Fibroblast of pulmonary artery (primary cell): ENCODE measurements around the gene DDIT4L.
A peak's percentile ranks its signal among the peaks of the same experiment; 100 is the strongest.
"Not testable (repeated sequence)": the region's sequence is repeated elsewhere in the genome, so short reads cannot be mapped to it uniquely, and the experiment has no call there.

Experiments
- DNase-seq: peaks from one replicate; pipeline ENCODE4 v3.0.0-alpha.2; 2010; ENCODE audit warnings: low read depth
- H3K4me3 ChIP-seq: replicated peaks from 2 replicates; pipeline ENCODE4 v1.5.1; 2011; ENCODE audit warnings: low read depth, mild to moderate bottlenecking, control low read depth, low read length, moderate library complexity
- TF ChIP-seq, protein P1 (sequence below): IDR thresholded peaks from 2 replicates; pipeline ENCODE4 v1.5.1; 2011; ENCODE audit warnings: mild to moderate bottlenecking, control low read depth, low read length, inconsistent platforms; ENCODE audit errors: missing control alignments

DDIT4L gene

DNA sequence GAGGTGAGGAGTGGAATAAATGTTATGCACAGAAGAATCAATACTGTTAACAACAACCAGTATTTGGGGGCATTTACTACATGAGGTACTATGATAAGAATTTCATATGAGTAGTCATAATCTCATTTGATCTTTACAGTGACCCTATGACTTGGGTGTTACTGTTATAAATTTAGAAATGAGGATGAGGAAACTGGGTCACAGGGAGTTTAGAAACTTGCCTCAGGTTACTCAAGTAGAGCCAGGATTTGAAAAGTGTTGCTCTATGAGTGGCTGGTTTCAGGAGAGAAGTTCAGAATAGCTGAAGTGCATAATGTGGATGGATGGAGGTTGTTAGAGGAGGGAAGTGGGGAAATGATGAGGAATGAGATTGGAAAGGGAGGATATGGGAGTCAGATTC is 16.6 kb upstream of the DDIT4L start:
- no peak overlapping the region for H3K4me3 ChIP-seq
- no peak for DNase-seq
- TF ChIP-seq, protein P1, sequence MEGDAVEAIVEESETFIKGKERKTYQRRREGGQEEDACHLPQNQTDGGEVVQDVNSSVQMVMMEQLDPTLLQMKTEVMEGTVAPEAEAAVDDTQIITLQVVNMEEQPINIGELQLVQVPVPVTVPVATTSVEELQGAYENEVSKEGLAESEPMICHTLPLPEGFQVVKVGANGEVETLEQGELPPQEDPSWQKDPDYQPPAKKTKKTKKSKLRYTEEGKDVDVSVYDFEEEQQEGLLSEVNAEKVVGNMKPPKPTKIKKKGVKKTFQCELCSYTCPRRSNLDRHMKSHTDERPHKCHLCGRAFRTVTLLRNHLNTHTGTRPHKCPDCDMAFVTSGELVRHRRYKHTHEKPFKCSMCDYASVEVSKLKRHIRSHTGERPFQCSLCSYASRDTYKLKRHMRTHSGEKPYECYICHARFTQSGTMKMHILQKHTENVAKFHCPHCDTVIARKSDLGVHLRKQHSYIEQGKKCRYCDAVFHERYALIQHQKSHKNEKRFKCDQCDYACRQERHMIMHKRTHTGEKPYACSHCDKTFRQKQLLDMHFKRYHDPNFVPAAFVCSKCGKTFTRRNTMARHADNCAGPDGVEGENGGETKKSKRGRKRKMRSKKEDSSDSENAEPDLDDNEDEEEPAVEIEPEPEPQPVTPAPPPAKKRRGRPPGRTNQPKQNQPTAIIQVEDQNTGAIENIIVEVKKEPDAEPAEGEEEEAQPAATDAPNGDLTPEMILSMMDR = no peak

DNA sequence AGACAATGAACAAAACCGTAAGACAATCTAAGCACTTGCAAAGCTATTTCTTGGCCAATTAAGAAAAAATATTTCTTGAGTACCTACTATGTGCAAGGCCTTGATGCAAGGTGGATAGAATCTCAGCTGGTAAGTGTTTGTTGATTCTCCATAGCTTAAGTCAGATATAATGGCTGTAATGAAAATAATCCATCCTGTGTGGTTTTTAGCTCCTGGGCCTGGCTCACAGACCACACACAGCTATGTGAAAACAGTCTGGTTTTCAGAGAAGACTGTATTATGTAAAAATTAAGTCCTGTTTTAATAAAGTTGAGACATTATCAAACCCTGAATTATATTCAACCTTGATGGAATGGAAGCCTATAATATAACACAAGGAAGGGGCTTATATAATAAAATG is 7.8 kb upstream of the DDIT4L start:
- DNase-seq = no peak
- TF ChIP-seq, protein P1 = no peak
- H3K4me3 ChIP-seq = no peak overlapping the region

DNA sequence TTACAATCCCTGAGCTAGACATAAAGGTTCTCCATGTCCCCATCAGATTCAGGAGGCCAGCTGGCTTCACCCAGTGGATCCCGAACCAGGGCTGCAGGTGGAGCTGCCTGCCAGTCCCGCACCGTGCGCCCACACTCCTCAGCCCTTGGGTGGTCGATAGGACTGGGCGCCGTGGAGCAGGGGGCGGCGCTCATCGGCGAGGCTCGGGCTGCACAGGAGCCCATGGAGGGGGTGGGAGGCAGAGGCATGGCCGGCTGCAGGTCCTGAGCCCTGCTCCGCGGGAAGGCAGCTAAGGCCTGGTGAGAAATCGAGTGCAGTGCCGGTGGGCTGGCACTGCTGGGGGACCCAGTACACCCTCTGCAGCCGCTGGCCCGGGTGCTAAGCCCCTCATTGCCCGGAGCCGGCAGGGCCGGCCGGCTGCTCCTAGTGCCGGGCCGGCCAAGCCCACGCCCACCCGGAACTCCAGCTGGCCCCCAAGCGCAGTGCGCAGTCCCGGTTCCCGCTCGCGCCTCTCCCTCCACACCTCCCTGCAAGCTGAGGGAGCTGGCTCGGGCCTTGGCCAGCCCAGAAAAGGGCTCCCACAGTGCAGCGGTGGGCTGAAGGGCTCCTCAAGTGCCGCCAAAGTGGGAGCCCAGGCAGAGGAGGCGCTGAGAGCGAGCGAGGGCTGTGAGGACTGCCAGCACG is 6.3 kb upstream of the DDIT4L start:
- DNase-seq, H3K4me3 ChIP-seq: not testable (repeated sequence)

DNA sequence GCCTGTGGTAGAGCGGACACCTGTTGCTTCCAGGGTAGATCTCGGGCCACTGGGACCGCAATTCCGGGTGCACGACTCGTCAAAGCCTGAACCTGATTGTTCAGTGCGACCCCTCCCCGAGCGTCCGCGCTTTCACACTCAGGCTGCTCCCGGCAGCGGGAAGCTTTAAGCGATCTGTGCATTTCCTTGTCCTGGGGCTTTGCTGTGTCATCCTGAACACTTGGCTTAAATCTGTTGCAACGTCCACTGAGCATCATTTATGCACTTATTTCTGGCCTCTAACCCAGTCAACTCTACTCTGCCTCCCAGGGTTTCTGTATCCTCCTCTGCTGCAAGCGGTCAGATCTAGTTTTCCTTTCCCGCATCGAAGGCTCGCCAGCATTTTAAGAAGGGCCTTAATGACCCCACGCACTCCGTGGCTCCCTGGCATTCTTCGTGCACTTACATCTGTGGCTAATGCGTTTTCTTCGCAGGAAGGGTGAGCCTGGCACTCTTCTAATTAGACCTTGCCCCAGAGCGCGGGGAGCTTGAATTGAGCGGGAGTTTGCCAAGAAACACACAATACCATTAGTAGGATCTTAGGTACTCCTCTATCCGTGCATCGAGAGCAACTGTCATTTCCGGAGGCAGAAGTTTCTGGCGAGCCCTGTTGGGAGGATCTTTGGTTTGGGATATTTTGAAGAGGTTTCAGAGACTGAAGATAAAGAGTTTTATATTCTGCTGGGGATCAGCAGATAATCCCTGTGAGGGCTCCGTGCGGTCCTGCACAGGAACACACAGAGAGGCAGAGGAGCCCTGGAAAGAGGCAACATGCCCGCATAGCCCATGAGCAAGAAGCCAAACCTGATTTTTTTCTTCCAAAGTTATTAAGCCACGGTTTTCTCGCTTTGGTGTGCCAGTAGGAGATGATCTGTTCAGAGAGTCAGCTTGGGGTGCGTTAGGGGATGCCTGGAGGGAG is 654 bp upstream of the DDIT4L start:
- peak overlapping the region; percentile 60 for H3K4me3 ChIP-seq
- peak; percentile 51 for DNase-seq
- TF ChIP-seq, protein P1 = no peak

DNA sequence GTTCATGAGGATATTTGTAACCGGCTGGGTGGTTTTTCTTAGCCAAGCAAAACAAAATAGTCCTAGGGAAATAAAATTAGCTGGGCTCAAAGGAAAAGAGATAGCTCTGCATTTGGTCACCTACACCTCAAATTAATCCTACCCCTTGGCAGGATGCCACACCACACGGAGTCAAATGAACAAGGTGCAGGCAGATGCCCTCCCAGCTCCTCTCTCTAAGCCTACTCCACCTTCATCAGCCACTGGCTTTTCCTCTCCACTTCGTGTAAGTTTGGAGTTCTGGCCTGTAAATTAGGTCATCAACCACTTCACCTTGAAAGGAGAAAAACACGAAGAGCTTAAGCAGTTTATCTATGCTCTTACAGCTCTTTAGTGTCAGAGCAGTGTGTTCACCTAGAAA is 1.4 kb downstream of the DDIT4L start:
- no peak for DNase-seq
- TF ChIP-seq, protein P1 = no peak
- H3K4me3 ChIP-seq = no peak overlapping the region

DNA sequence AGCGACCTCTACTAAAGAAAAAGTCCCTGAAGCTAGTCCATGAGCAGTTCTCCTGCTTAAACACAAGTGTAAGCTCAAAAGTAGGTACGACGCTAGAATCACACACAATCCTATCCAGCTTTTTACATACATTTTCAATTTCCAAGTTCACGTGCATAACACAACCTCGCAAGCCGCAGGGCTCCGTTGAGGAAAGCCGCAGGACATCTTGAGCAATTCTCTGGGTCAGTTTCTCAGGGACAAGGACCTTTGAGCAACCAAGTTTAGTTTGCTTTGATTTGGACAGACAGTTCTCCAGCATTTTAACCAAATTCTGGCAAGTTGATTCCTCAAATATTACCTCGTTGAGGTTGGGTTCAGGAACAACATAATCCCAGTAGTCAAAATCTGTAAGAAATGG is 2.5 kb downstream of the DDIT4L start:
- TF ChIP-seq, protein P1 = no peak
- no peak overlapping the region for H3K4me3 ChIP-seq
- no peak for DNase-seq

DNA sequence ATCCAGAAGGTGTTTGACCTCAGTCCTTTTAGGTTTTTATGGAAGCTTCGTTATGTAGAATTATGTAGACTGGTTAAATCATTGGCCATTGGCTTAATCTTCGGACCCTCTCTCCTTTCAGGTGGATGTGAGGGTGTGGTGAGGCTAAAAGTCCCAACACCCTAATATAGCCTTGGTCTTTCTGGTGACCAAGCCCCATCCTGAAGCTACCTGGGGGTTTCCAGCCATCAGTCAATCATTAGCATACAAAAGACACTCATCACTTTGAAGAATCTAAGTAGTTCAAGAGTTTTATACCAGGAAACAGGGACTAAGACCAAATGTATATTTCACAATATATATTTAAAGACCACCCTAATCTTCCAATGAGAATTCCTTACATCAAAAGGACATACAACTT is 5.5 kb downstream of the DDIT4L start:
- TF ChIP-seq, protein P1 = no peak
- H3K4me3 ChIP-seq = no peak overlapping the region
- no peak for DNase-seq
